K562 (cell line): ENCODE data around the gene MITD1. TPM values are rescaled to one million over a fixed set of nuclear protein-coding genes. Genes with fewer than 3 reads are reported as not detected.

Source experiments
- CTBP1 ChIP-seq: fragments of 450-650 bp; IDR thresholded peaks from 2 replicates; pipeline ENCODE4 v1.6.1; 2016; ENCODE audit warnings: borderline replicate concordance
- ELF4 ChIP-seq: fragments of 450-650 bp; formaldehyde crosslinking; IDR thresholded peaks from 2 replicates; pipeline ENCODE4 v1.4.0; 2022; ENCODE audit warnings: missing genetic modification characterization
- ELK3 ChIP-seq: fragments of 450-650 bp; formaldehyde crosslinking; IDR thresholded peaks from 2 replicates; pipeline ENCODE4 v1.4.0; 2020; ENCODE audit warnings: mild to moderate bottlenecking
- GABPB2 ChIP-seq: fragments of 250-450 bp; sonication (Bioruptor Pico); conservative IDR thresholded peaks from 2 replicates; pipeline ENCODE4 v1.5.1; 2021; ENCODE audit warnings: mild to moderate bottlenecking
- ID3 ChIP-seq, 2 experiments: fragments of 250-450 bp in 1 of 2; fragments of 450-650 bp in 1 of 2; sonication (Bioruptor Pico) in 1 of 2; IDR thresholded peaks; 2 replicates each; pipeline versions ENCODE4 v1.6.1 to v1.8.0; 2016 to 2021; ENCODE audit warnings: mild to moderate bottlenecking in 2 of 2, moderate library complexity in 2 of 2, missing compliant biosample characterization in 1 of 2, missing genetic modification characterization in 1 of 2
- JUN ChIP-seq, 2 experiments: sonication (generic) in 1 of 2; formaldehyde crosslinking in 1 of 2; IDR thresholded peaks; 2 replicates each; pipeline versions ENCODE4 v1.6.1 to v1.8.0; 2012 to 2022; ENCODE audit warnings: borderline replicate concordance in 2 of 2, mild to moderate bottlenecking in 2 of 2, improper control_type of control experiment in 1 of 2, low read depth in 1 of 2, low read length in 1 of 2, missing genetic modification reagents in 1 of 2
- MAX ChIP-seq: sonication (generic); formaldehyde crosslinking; IDR thresholded peaks from 2 replicates; pipeline ENCODE4 v1.9.0; 2022; ENCODE audit warnings: mild to moderate bottlenecking, missing genetic modification reagents
- NFIC ChIP-seq: fragments of 450-650 bp; IDR thresholded peaks from 2 replicates; pipeline ENCODE4 v1.6.1; 2017; ENCODE audit warnings: mild to moderate bottlenecking, inconsistent platforms
- RFX1 ChIP-seq: fragments of 450-650 bp; IDR thresholded peaks from 2 replicates; pipeline ENCODE4 v1.6.1; 2016; ENCODE audit warnings: mild to moderate bottlenecking, moderate library complexity
- TAF1 ChIP-seq: IDR thresholded peaks from 2 replicates; pipeline ENCODE4 v1.6.1; 2011; ENCODE audit warnings: mild to moderate bottlenecking, low read length, moderate library complexity; ENCODE audit not compliant: insufficient read depth, control insufficient read depth, severe bottlenecking; ENCODE audit errors: extremely low read depth
- ZNF3 ChIP-seq: fragments of 250-450 bp; sonication (Bioruptor Pico); IDR thresholded peaks from 2 replicates; pipeline ENCODE4 v1.5.0; 2021; ENCODE audit warnings: mild to moderate bottlenecking, moderate library complexity
- ZNF408 ChIP-seq: fragments of 250-450 bp; sonication (Bioruptor Pico); IDR thresholded peaks from 2 replicates; pipeline ENCODE4 v1.4.0; 2020; ENCODE audit warnings: low read depth, mild to moderate bottlenecking, moderate library complexity
- polyA plus RNA-seq, 8 experiments: library from polyadenylated mRNA; depleted of rRNA in 4 of 8; stranded (reverse) in 5 of 8; unstranded in 3 of 8; fragments of >200 nt; fragmentation: Nextera tagmentation in 2 of 8; fragmentation: Illumina TruSeq in 1 of 8; extraction: Ambion mirVana in 2 of 8; extraction: Trizol in 1 of 8; gene quantifications; 2 replicates each; pipeline versions ENCODE4 v1.2.1 to v1.2.3, GENCODE V29; 2011 to 2014; ENCODE audit warnings: inconsistent platforms in 1 of 8, missing spikeins in 1 of 8
- total RNA-seq, 7 experiments: library from RNA; depleted of rRNA in 6 of 7; stranded (reverse); fragments of >200 nt in 6 of 7; fragmentation: Illumina TruSeq in 2 of 7; extraction: Trizol in 2 of 7; gene quantifications; 2 replicates each; pipeline versions ENCODE4 v1.2.1 to v1.2.3, GENCODE V29; 2011 to 2021; ENCODE audit warnings: low replicate concordance in 1 of 7
- TF ChIP-seq, protein P1 (sequence below): sonication (generic); formaldehyde crosslinking; IDR thresholded peaks from 2 replicates; pipeline ENCODE4 v1.8.1; 2023; ENCODE audit warnings: missing genetic modification reagents, mild to moderate bottlenecking, borderline replicate concordance
- TF ChIP-seq, protein P2 (sequence below), 2 experiments: fragments of 200-800 bp in 1 of 2; sonication (Bioruptor generic) in 1 of 2; sonication (generic) in 1 of 2; formaldehyde crosslinking in 1 of 2; IDR thresholded peaks in 1 of 2; conservative IDR thresholded peaks in 1 of 2; 2 replicates each; pipeline versions ENCODE4 v1.5.0 to v1.6.1; 2016 to 2020; ENCODE audit warnings: missing compliant biosample characterization in 1 of 2, missing genetic modification characterization in 1 of 2, missing genetic modification reagents in 1 of 2
- TF ChIP-seq, protein P3 (sequence below): sonication (generic); formaldehyde crosslinking; IDR thresholded peaks from 2 replicates; pipeline ENCODE4 v1.8.0; 2022; ENCODE audit warnings: mild to moderate bottlenecking, missing genetic modification reagents

The MITD1 gene
- total and polyA plus RNA-seq, 9 of the 15 experiments (the other 6 are each of a cell fraction or from before 2014, with no cell fraction given): 19.6 to 71.8 (median 43.2) TPM

DNA sequence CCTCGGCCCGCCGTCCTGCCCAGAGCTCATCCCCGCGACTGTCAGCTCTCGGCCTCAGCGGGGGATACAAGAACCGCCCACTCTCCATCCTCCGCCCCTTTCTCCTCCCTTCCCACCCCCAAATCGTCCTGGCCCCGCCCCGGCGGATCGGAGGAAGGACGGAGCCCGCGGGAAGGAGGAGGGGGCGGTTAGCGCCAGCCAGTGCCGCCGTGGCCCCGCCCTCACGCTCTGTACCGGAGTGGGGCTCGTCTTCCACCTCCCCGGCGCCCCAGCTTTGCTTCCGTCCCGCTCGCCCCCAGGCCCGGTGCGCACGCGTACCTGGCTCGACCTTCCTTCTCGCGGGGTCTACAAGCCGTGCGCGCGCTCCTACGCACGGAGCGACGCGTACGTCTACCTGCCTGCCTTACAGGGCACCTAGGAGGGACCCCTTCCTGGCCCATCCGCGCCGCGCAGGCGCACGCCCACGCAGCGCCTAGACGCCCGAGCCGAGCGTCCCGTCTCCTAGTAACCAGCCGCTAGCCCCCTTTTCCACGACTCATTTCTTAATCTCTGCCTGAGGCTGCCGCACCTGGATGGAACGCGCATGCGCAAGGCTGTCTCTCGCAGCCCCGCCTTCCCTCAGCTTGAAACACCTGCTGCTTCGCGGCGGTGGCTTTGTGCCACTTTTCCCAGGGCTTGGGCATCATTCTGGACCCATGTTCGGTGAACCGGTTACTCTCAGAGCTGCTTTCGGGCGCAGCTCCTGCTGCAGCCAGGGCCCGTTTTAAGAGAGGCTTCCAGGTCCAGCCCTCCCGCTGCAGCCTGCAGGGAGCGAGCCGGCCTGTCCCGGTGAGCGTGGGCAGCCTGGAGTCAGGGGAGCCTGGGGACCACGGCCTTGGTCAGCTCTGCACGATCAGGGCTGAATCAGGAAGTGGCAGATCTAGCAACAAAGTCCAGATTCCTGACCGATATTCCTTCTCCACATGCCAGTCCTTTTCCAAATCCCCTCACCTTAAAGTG is 39.4 kb downstream of the MITD1 start, which contains the start of gene C2orf15 (continued):
- TF ChIP-seq, protein P1, sequence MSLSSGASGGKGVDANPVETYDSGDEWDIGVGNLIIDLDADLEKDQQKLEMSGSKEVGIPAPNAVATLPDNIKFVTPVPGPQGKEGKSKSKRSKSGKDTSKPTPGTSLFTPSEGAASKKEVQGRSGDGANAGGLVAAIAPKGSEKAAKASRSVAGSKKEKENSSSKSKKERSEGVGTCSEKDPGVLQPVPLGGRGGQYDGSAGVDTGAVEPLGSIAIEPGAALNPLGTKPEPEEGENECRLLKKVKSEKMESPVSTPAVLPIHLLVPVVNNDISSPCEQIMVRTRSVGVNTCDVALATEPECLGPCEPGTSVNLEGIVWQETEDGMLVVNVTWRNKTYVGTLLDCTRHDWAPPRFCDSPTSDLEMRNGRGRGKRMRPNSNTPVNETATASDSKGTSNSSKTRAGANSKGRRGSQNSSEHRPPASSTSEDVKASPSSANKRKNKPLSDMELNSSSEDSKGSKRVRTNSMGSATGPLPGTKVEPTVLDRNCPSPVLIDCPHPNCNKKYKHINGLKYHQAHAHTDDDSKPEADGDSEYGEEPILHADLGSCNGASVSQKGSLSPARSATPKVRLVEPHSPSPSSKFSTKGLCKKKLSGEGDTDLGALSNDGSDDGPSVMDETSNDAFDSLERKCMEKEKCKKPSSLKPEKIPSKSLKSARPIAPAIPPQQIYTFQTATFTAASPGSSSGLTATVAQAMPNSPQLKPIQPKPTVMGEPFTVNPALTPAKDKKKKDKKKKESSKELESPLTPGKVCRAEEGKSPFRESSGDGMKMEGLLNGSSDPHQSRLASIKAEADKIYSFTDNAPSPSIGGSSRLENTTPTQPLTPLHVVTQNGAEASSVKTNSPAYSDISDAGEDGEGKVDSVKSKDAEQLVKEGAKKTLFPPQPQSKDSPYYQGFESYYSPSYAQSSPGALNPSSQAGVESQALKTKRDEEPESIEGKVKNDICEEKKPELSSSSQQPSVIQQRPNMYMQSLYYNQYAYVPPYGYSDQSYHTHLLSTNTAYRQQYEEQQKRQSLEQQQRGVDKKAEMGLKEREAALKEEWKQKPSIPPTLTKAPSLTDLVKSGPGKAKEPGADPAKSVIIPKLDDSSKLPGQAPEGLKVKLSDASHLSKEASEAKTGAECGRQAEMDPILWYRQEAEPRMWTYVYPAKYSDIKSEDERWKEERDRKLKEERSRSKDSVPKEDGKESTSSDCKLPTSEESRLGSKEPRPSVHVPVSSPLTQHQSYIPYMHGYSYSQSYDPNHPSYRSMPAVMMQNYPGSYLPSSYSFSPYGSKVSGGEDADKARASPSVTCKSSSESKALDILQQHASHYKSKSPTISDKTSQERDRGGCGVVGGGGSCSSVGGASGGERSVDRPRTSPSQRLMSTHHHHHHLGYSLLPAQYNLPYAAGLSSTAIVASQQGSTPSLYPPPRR: no peak
- TF ChIP-seq NFIC: no peak
- peak; percentile 83 for TF ChIP-seq RFX1
- TF ChIP-seq, protein P2, sequence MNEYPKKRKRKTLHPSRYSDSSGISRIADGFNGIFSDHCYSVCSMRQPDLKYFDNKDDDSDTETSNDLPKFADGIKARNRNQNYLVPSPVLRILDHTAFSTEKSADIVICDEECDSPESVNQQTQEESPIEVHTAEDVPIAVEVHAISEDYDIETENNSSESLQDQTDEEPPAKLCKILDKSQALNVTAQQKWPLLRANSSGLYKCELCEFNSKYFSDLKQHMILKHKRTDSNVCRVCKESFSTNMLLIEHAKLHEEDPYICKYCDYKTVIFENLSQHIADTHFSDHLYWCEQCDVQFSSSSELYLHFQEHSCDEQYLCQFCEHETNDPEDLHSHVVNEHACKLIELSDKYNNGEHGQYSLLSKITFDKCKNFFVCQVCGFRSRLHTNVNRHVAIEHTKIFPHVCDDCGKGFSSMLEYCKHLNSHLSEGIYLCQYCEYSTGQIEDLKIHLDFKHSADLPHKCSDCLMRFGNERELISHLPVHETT (CRISPR knock-in tag; conservative IDR thresholded peaks at IDR 0.05 in 1 of 2, IDR thresholded peaks at IDR 0.05 in 1 of 2): no peak
- TF ChIP-seq CTBP1: peak; percentile 84
- no peak for TF ChIP-seq ELK3 (CRISPR knock-in tag)
- TF ChIP-seq ZNF408 (CRISPR knock-in tag): no peak
- TF ChIP-seq ELF4 (CRISPR knock-in tag): no peak
- TF ChIP-seq, protein P3, sequence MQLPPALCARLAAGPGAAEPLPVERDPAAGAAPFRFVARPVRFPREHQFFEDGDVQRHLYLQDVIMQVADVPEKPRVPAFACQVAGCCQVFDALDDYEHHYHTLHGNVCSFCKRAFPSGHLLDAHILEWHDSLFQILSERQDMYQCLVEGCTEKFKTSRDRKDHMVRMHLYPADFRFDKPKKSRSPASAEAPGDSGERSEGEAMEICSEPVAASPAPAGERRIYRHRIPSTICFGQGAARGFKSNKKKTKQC (CRISPR knock-in tag): peak; percentile 62
- TF ChIP-seq TAF1: no peak
- no peak for TF ChIP-seq ZNF3 (CRISPR knock-in tag)
- no peak for TF ChIP-seq ID3 (CRISPR knock-in tag; IDR thresholded peaks at IDR 0.05)
- TF ChIP-seq ID3 (tag; IDR thresholded peaks at IDR 0.05): no peak
- TF ChIP-seq JUN (IDR thresholded peaks at IDR 0.05; ENCODE audit: borderline replicate concordance, low read depth, low read length): no peak
- TF ChIP-seq JUN (CRISPR knock-in tag; IDR thresholded peaks at IDR 0.05; ENCODE audit: borderline replicate concordance): 0 out of 2 replicates have a peak, but pooled peaks have one; percentile 13
- no peak for TF ChIP-seq MAX (CRISPR knock-in tag)
- TF ChIP-seq GABPB2 (CRISPR knock-in tag): no peak
